Measurements from ENCODE around the gene CAPS2.

DNA sequence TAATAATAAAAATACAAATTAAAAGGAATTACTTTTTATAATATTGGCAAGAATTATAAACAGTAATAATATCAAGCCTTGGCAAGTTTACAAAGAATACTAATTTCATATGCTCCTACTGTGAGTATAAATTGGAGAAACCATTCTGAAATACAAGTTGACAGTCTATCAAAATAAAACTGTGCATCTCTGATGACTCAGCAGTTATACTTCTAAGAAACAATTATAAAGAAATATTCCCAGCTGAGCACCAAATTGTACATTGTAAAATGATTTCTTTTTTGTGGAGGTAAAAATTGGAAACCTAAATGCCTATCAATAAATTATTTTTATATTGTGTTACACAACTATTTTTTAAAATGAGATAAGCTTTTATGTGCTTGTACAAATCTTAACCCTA, 85.0 kb downstream of the CAPS2 start:
- no peak for TF ChIP-seq CTCF (IDR thresholded peaks at IDR 0.05)
- TF ChIP-seq CREB1 (CRISPR knock-in tag; IDR thresholded peaks at IDR 0.05), result no peak
- TF ChIP-seq, protein P1, sequence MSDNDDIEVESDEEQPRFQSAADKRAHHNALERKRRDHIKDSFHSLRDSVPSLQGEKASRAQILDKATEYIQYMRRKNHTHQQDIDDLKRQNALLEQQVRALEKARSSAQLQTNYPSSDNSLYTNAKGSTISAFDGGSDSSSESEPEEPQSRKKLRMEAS (CRISPR knock-in tag; IDR thresholded peaks at IDR 0.05), result no peak
- TF ChIP-seq, protein P2, sequence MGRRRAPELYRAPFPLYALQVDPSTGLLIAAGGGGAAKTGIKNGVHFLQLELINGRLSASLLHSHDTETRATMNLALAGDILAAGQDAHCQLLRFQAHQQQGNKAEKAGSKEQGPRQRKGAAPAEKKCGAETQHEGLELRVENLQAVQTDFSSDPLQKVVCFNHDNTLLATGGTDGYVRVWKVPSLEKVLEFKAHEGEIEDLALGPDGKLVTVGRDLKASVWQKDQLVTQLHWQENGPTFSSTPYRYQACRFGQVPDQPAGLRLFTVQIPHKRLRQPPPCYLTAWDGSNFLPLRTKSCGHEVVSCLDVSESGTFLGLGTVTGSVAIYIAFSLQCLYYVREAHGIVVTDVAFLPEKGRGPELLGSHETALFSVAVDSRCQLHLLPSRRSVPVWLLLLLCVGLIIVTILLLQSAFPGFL (CRISPR knock-in tag; IDR thresholded peaks at IDR 0.05; ENCODE audit: borderline replicate concordance), result no peak
- TF ChIP-seq ZSCAN18 (CRISPR knock-in tag; IDR thresholded peaks at IDR 0.05), result no peak
- TF ChIP-seq TEAD4 (CRISPR knock-in tag; IDR thresholded peaks at IDR 0.05), result no peak
- TF ChIP-seq, protein P3, sequence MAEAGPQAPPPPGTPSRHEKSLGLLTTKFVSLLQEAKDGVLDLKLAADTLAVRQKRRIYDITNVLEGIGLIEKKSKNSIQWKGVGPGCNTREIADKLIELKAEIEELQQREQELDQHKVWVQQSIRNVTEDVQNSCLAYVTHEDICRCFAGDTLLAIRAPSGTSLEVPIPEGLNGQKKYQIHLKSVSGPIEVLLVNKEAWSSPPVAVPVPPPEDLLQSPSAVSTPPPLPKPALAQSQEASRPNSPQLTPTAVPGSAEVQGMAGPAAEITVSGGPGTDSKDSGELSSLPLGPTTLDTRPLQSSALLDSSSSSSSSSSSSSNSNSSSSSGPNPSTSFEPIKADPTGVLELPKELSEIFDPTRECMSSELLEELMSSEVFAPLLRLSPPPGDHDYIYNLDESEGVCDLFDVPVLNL (CRISPR knock-in tag; IDR thresholded peaks at IDR 0.05; ENCODE audit: borderline replicate concordance, low read depth), result no peak
- TF ChIP-seq, protein P4, sequence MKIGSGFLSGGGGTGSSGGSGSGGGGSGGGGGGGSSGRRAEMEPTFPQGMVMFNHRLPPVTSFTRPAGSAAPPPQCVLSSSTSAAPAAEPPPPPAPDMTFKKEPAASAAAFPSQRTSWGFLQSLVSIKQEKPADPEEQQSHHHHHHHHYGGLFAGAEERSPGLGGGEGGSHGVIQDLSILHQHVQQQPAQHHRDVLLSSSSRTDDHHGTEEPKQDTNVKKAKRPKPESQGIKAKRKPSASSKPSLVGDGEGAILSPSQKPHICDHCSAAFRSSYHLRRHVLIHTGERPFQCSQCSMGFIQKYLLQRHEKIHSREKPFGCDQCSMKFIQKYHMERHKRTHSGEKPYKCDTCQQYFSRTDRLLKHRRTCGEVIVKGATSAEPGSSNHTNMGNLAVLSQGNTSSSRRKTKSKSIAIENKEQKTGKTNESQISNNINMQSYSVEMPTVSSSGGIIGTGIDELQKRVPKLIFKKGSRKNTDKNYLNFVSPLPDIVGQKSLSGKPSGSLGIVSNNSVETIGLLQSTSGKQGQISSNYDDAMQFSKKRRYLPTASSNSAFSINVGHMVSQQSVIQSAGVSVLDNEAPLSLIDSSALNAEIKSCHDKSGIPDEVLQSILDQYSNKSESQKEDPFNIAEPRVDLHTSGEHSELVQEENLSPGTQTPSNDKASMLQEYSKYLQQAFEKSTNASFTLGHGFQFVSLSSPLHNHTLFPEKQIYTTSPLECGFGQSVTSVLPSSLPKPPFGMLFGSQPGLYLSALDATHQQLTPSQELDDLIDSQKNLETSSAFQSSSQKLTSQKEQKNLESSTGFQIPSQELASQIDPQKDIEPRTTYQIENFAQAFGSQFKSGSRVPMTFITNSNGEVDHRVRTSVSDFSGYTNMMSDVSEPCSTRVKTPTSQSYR (CRISPR knock-in tag; IDR thresholded peaks at IDR 0.05), result no peak
- no peak for TF ChIP-seq CBFB (CRISPR knock-in tag; IDR thresholded peaks at IDR 0.05; ENCODE audit: low read depth)
- no peak for TF ChIP-seq SP1 (CRISPR knock-in tag; conservative IDR thresholded peaks at IDR 0.05)
- TF ChIP-seq, protein P5, sequence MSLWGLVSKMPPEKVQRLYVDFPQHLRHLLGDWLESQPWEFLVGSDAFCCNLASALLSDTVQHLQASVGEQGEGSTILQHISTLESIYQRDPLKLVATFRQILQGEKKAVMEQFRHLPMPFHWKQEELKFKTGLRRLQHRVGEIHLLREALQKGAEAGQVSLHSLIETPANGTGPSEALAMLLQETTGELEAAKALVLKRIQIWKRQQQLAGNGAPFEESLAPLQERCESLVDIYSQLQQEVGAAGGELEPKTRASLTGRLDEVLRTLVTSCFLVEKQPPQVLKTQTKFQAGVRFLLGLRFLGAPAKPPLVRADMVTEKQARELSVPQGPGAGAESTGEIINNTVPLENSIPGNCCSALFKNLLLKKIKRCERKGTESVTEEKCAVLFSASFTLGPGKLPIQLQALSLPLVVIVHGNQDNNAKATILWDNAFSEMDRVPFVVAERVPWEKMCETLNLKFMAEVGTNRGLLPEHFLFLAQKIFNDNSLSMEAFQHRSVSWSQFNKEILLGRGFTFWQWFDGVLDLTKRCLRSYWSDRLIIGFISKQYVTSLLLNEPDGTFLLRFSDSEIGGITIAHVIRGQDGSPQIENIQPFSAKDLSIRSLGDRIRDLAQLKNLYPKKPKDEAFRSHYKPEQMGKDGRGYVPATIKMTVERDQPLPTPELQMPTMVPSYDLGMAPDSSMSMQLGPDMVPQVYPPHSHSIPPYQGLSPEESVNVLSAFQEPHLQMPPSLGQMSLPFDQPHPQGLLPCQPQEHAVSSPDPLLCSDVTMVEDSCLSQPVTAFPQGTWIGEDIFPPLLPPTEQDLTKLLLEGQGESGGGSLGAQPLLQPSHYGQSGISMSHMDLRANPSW (CRISPR knock-in tag; conservative IDR thresholded peaks at IDR 0.05; ENCODE audit: low read depth), result no peak
- TF ChIP-seq, protein P6, sequence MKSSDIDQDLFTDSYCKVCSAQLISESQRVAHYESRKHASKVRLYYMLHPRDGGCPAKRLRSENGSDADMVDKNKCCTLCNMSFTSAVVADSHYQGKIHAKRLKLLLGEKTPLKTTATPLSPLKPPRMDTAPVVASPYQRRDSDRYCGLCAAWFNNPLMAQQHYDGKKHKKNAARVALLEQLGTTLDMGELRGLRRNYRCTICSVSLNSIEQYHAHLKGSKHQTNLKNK (CRISPR knock-in tag; IDR thresholded peaks at IDR 0.05), result no peak
- TF ChIP-seq NFYB (CRISPR knock-in tag; conservative IDR thresholded peaks at IDR 0.05; ENCODE audit: low read depth), result no peak

All from WTC11 (cell line).